ENCODE measurements around the gene HPCAL1.

HPCAL1 gene

GRCh38 chr2:10408649-10409579 is 106.2 kb downstream of the HPCAL1 start:
- FAIRE-seq: no peak

DNA sequence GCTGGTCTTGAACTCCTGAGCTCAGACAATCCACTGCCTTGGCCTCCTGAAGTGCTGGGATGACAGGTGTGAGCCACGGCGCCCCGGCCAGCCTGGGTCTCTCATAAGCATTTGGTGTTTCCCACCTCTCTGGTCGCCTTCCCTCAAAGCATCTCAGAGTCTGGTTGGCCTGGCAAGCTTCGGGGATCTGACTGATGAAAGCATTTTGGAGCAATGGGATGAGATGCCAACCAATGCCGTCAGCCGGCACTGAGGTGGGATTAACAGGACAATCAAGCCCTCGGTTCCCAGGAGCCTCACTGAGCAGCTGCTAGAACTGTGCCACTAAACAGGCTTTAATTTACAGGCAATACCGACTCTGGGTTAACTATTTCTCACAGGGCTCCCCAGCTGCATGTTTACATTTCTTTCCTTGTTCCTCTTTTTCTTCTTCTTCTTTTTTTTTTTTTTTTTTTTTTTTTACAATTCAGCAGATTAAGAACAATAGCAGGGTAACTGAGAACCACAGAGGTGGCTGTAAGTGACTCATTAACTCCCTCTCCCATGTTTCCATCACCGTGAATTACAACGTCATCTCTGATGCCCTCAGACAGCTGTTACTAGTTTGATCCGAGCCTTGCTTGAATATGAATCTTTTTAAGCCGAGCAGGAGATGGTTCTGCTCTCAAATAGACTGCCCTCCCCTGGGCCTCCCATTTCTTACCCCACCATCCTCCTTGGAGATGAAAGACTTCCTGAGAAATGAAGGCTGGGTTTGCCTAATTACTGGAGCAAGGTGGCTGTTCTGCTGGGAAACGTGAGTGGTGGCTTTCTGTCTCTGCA is 107.5 kb downstream of the HPCAL1 start:
- no peak for FAIRE-seq

DNA sequence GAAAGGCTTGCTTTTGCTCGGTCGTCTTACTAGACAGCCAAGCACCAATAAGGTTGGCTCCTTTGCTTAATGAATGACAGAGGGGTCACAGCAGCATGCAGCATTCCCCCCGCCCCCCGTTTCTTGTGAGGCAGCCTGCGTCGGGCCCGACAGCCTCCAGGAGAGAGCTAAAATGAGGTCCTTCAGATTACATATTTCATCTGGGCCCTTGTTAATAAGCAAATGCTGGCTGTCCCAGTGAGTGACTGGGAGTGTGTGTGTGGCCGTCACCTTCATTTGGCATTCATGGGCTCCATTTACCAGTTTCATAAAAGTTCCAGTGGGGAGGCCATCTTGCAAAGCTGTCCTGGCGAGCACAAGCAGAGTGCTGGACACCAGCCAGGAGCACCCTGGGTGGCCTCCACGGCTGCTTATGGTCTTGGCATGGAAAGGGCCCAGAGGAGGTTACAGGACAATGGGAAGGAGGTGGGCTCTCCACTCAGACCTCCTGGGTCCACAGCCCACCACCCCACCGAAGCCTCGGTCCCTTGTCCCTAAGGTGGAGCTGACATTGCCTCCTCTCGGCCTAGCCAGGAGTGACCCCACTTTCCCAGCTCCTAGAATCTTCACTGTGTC is 108.2 kb downstream of the HPCAL1 start:
- no peak for FAIRE-seq

GRCh38 chr2:10411557-10411956 is 108.9 kb downstream of the HPCAL1 start:
- FAIRE-seq: no peak

GRCh38 chr2:10412380-10412779 is 109.7 kb downstream of the HPCAL1 start:
- FAIRE-seq: no peak

DNA sequence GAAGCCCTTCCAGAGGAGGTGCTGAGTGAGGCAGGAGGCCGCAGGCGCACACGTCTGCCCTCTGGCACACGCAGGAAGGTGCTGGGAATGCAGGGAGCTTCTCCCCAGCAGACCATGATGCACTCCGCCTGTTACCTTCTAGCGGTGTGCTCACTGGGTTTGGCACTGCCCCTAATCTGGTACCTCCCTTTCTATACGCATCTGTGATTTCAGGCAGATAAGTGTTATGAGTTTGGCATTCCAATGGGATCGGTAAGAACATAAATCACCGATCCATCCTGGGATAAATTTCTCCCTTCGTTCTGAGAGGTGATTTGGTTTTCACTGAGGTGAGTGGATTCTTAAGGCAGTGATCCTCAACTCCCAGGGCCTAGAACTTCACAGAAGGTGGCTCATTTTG is 110.8 kb downstream of the HPCAL1 start:
- FAIRE-seq: no peak

GRCh38 chr2:10413991-10414451 is 111.3 kb downstream of the HPCAL1 start:
- no peak for FAIRE-seq

- FAIRE-seq: no peak
Measured at GRCh38 chr2:10414591-10414990, 111.9 kb downstream of the HPCAL1 start.

GRCh38 chr2:10415048-10415447 is 112.3 kb downstream of the HPCAL1 start:
- no peak for FAIRE-seq

DNA sequence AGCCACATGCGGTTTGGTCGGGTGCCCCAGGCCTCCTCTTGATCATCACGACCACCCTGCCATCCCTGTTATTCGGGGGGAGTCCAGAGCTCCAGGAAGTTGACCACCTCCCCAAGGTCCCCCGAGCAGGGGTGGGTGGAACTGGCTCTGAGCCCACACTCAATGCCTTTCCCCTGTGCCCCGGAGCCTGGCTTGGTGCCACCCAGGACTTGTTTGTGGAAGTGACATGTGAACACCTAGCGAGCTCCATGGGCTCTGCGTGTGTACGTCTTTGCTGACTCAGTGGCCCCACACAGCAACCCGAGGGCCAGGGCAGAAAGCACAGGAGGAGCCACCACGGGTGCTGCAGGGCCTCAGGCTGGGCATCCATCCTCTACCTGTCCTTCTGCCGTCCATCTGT is 112.9 kb downstream of the HPCAL1 start:
- FAIRE-seq: no peak

- FAIRE-seq: no peak
Measured at GRCh38 chr2:10417551-10418335, 115.0 kb downstream of the HPCAL1 start.

DNA sequence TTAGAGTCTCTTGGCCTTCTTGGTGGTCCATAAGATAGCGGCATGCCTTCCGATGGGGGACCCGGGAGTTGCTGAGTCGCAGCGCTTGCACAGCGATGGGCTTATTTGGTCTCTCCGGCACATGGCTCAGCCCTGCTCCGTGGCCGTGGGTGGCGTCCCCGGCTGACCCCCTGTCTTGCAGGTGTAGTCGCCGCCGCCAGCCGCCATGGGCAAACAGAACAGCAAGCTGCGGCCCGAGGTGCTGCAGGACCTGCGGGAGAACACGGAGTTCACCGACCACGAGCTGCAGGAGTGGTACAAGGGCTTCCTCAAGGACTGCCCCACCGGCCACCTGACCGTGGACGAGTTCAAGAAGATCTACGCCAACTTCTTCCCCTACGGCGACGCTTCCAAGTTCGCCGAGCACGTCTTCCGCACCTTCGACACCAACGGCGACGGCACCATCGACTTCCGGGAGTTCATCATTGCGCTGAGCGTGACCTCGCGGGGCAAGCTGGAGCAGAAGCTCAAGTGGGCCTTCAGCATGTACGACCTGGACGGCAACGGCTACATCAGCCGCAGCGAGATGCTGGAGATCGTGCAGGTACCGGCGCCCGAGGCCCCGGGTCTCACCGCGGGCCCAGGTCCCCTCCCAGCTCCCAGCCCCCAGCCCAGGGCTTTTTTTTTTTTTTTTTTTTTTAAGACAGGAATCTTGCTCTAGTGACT is 117.0 kb downstream of the HPCAL1 start:
- no peak for FAIRE-seq

- FAIRE-seq: no peak
Measured at GRCh38 chr2:10422251-10422650, 119.5 kb downstream of the HPCAL1 start.

GRCh38 chr2:10422732-10423399 is 120.2 kb downstream of the HPCAL1 start:
- no peak for FAIRE-seq

- no peak for FAIRE-seq
Measured at GRCh38 chr2:10423400-10423774, 120.7 kb downstream of the HPCAL1 start.

GRCh38 chr2:10424051-10424450 is 121.3 kb downstream of the HPCAL1 start:
- FAIRE-seq: no peak

- FAIRE-seq: no peak
Measured at GRCh38 chr2:10424916-10425505, 122.3 kb downstream of the HPCAL1 start.

GRCh38 chr2:10425699-10426098 is 123.0 kb downstream of the HPCAL1 start:
- no peak for FAIRE-seq

DNA sequence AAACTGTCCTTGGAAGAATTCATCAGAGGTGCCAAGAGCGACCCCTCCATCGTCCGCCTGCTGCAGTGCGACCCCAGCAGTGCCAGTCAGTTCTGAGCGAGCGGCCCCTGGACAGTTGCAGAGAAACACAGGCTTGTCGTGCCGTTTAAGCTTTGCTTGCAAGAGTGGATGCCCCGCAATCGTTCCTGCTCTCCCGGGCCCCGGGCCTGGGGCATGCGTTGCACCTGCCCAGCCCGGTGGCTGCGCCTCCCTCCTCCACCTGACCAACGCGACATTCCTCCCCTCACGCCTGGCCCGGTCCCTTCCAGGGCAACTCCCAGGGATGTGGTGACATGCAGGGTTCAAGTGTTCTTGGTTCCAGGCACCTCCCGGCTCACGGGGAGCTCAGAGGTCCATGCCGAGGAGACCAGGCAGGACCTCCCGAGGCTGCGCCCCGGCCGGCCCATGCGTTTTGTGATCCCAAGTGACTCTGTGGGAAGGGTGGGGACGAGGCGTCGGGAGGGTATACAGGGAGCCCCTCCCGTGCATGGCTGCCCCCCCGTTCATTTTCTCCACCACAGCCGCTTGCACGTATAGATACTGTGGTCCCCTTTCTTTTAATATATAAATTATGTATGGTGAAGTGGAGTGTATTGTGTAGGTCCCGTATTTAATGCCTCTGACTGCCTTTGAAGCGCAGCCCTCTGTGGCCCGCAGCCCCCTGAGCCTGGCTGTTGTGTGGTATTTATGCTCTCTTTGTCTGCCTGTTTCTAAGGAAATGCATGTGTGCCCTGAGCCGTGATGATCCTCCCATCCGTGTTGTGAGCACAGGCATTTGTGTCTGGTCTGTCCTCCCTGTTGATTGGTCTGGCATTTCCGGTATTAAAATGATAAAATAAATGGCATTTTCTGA is 124.3 kb downstream of the HPCAL1 start:
- no peak for FAIRE-seq

- FAIRE-seq: no peak
Measured at GRCh38 chr2:10427618-10427949, 124.9 kb downstream of the HPCAL1 start.

Data from TTC549 (cell line).